ENCODE results near the gene HNF4A.

Gene HNF4A

DNA sequence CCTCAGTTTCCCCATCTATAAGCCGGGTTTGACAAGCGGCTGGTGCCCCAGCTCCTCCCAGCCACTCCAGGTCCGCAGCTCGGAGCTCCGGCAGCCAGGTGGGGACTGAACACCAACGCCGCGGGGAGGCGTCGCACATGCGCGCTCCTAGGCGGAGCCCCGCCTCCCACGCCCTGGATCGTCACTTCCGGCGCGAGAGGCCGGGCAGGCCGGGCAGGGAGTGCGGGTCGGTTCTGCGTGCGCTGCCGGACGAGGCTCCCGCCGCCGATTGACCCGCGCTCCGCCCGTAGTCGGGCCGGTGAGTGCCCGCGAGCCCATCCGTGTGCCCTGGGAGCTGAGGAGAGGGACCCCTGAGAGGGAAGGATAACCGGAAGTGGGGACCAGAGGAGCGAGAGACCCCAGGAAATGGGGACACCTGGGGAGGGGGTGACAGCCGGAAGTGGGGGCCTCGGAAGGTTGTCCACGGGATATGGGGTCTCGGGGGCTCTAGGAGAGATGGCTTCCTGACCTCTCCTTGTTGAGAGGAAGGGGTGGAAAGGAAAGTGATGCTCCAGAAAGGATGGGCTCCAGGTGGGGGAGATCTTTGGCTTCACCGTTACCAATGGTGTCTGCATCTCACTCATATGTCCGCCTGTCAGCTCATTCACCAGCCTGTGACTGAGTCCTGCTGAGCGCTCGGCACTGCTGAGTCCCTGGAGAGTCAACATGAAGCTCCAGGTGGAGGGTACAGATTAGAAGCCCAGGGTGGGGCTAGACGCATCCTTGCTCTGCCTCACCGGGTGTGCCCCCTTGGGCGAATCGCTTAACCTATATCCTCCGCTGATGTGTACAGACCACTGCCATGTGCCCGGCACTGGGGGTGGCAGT lies 120.4 kb downstream of the HNF4A start, which contains the start of gene TTPAL:
Gene TTPAL, plus strand, starts transcription at position 181 of the 867 bp plus-strand sequence. CDS start 4,126 bp downstream, outside the sequence.
- DNase-seq = peak; percentile 91

DNA sequence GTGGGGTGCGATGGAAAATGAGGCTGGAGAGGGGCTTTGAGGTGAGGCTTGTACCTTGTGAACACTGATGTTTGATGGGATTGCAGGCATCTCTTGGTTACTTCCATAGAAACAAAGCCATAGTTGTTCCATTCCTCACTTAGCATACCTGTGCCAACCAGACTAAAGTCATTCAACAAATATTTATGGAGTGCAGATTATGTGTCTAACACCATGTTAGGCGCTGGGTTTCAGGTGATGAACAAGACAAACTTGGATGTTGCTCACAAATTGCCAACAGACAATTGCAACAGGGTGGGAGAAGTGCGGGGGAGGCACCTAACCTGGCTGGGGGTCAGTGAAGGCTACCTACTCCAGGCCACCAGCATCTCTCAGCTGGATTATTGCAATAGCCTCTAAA lies 121.7 kb downstream of the HNF4A start:
- no peak for DNase-seq

- no peak for DNase-seq
Observed at GRCh38 chr20:44478206-44478605, 122.7 kb downstream of the HNF4A start.

- DNase-seq = no peak
Observed at GRCh38 chr20:44479643-44480042, 124.1 kb downstream of the HNF4A start.

- DNase-seq = no peak
Observed at GRCh38 chr20:44480097-44480496, 124.6 kb downstream of the HNF4A start.

- DNase-seq = no peak
Observed at GRCh38 chr20:44481719-44482416, 126.4 kb downstream of the HNF4A start.

DNA sequence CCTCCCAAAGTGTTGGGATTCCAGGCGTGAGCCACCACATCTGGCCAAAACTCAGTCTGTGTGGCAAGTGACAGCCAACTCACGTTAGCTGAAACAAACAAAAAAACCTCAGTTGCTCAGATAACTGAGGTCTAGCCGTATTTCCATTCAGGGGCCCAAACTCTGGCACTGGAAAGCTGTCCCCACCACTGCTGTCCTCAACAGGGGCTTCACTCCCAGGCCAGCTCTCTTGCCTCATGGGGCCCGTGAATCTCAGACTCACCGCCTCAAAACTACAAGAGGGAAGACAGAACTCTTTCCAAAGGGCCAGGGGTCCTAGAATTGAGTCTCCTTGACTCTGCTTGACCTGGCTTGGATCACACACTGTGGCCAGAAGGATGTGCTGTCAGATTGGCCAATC lies 127.6 kb downstream of the HNF4A start:
- no peak for DNase-seq

Data from stimulated activated CD4-positive, alpha-beta T cell treated with anti-CD3 and anti-CD28 coated beads, Interleukin-12 subunit alpha, Interleukin-12 subunit beta, amount 100 ng/mL, for 4 hours (primary cell).